H1 (cell line): ENCODE measurements around the gene NEURL1B. TPM values are rescaled to one million over a fixed set of nuclear protein-coding genes. Genes with fewer than 3 reads are reported as not detected.

Source experiments
- CTCF ChIA-PET: fragments of 300-600 bp; sonication (Branson Sonifier 250); formaldehyde crosslinking; loops from one replicate; lab custom pipeline; 2021; ENCODE audit not compliant: partially characterized antibody; lab: Charles Lee
- POLR2A ChIA-PET: fragments of 300-600 bp; sonication (Branson Sonifier 250); formaldehyde crosslinking; loops from one replicate; lab custom pipeline; 2021; ENCODE audit warnings: inconsistent platforms; ENCODE audit not compliant: partially characterized antibody; lab: Charles Lee
- DNase-seq, 2 experiments: peaks; one replicate each; pipeline versions ENCODE4 v3.0.0 to v3.0.0-alpha.2; 2010 to 2022; ENCODE audit warnings: low spot score in 2 of 2, low read depth in 1 of 2, mixed read lengths in 1 of 2
- FAIRE-seq: peaks from 2 replicates; lab custom pipeline; 2011; peaks lifted over from hg19 to GRCh38; lab: Jason Lieb, UNC
- H2AFZ ChIP-seq: 2 replicates; pipeline ENCODE4 v1.8.1; 2012; ENCODE audit warnings: low read length, inconsistent platforms
- H2AK5ac ChIP-seq: 2 replicates; pipeline ENCODE4 v1.6.1; 2013; ENCODE audit warnings: low read depth, low read length
- H2BK120ac ChIP-seq: replicated peaks from 2 replicates; pipeline ENCODE3; 2013; ENCODE audit warnings: low read depth, low read length, inconsistent platforms
- H2BK12ac ChIP-seq: 2 replicates; pipeline ENCODE4 v1.6.1; 2013; ENCODE audit warnings: low read depth, low read length
- H2BK15ac ChIP-seq: 2 replicates; pipeline ENCODE4 v1.6.1; 2013; ENCODE audit warnings: low read length
- H2BK20ac ChIP-seq: 2 replicates; pipeline ENCODE4 v1.6.1; 2013; ENCODE audit warnings: low read length
- H2BK5ac ChIP-seq: 2 replicates; pipeline ENCODE4 v1.6.1; 2013; ENCODE audit warnings: low read depth, low read length
- H3K14ac ChIP-seq: 2 replicates; pipeline ENCODE4 v1.6.1; 2013; ENCODE audit warnings: inconsistent platforms; ENCODE audit not compliant: insufficient read length
- H3K18ac ChIP-seq: 2 replicates; pipeline ENCODE4 v1.6.1; 2013; ENCODE audit warnings: low read length; ENCODE audit errors: extremely low read depth
- H3K23ac ChIP-seq: 2 replicates; pipeline ENCODE4 v1.6.1; 2013; ENCODE audit warnings: inconsistent platforms; ENCODE audit not compliant: insufficient read length
- H3K23me2 ChIP-seq: 2 replicates; pipeline ENCODE4 v1.6.1; 2013; ENCODE audit warnings: low read depth, low read length
- H3K27ac ChIP-seq: 2 replicates; pipeline ENCODE4 v1.6.1; 2011; ENCODE audit warnings: low read depth, low read length, inconsistent platforms
- H3K27me3 ChIP-seq, 4 experiments: replicated peaks in 1 of 4; 1 replicate in 1 of 4; 2 replicates in 3 of 4; pipeline versions ENCODE4 v1.6.1 to v1.8.1; 2011 to 2013; ENCODE audit warnings: low read length in 3 of 4, mild to moderate bottlenecking in 3 of 4, inconsistent platforms in 2 of 4, mixed read lengths in 2 of 4, moderate library complexity in 1 of 4; ENCODE audit not compliant: control insufficient read depth in 3 of 4, insufficient read depth in 3 of 4; ENCODE audit errors: extremely low read depth in 1 of 4
- H3K36me3 ChIP-seq, 4 experiments: 2 replicates each; pipeline versions ENCODE4 v1.6.1 to v1.8.1; 2011 to 2013; ENCODE audit warnings: mild to moderate bottlenecking in 4 of 4, low read length in 3 of 4, moderate library complexity in 2 of 4, control low read depth in 1 of 4, inconsistent platforms in 1 of 4; ENCODE audit not compliant: insufficient read depth in 4 of 4, control insufficient read depth in 2 of 4
- H3K4ac ChIP-seq: replicated peaks from 2 replicates; pipeline ENCODE3; 2013; ENCODE audit warnings: low read length, low read depth, mixed read lengths, inconsistent platforms; ENCODE audit not compliant: insufficient read length
- H3K4me1 ChIP-seq, 4 experiments: replicated peaks in 1 of 4; 1 replicate in 1 of 4; 2 replicates in 3 of 4; pipeline versions ENCODE4 v1.6.1 to v1.8.1; 2011 to 2013; ENCODE audit warnings: low read length in 3 of 4, inconsistent platforms in 2 of 4, mixed read lengths in 1 of 4; ENCODE audit not compliant: insufficient read depth in 4 of 4, control insufficient read depth in 3 of 4
- H3K4me2 ChIP-seq, 2 experiments: 2 replicates each; pipeline versions ENCODE4 v1.6.1 to v1.8.1; 2011 to 2013; ENCODE audit warnings: low read depth in 2 of 2, low read length in 2 of 2, control low read depth in 1 of 2, inconsistent platforms in 1 of 2, mild to moderate bottlenecking in 1 of 2; ENCODE audit not compliant: insufficient read depth in 1 of 2
- H3K4me3 ChIP-seq, 4 experiments: fragments of 200-600, 300-600 bp in 1 of 4; sonication (generic), shearing (Covaris generic), sonication (Bioruptor Twin) in 1 of 4; 2 replicates each; pipeline versions ENCODE4 v1.5.1 to v1.8.1; 2011 to 2016; ENCODE audit warnings: low read length in 4 of 4, low read depth in 3 of 4, control low read depth in 2 of 4, inconsistent platforms in 2 of 4, mild to moderate bottlenecking in 2 of 4, mixed read lengths in 1 of 4, moderate library complexity in 1 of 4; ENCODE audit not compliant: insufficient read depth in 2 of 4; ENCODE audit errors: extremely low read depth in 1 of 4
- H3K56ac ChIP-seq: replicated peaks from 2 replicates; pipeline ENCODE3; 2013; ENCODE audit warnings: low read depth, mild to moderate bottlenecking, mixed read lengths, low read length, inconsistent platforms; ENCODE audit not compliant: insufficient read length
- H3K79me1 ChIP-seq: 2 replicates; pipeline ENCODE4 v1.6.1; 2013; ENCODE audit warnings: low read depth, low read length, control low read depth
- H3K79me2 ChIP-seq, 2 experiments: 2 replicates each; pipeline versions ENCODE4 v1.6.1 to v1.8.1; 2012 to 2013; ENCODE audit warnings: low read length in 2 of 2, mild to moderate bottlenecking in 2 of 2, inconsistent platforms in 1 of 2; ENCODE audit not compliant: insufficient read depth in 2 of 2, control insufficient read depth in 1 of 2
- H3K9ac ChIP-seq, 4 experiments: replicated peaks in 1 of 4; 1 replicate in 1 of 4; 2 replicates in 3 of 4; pipeline versions ENCODE4 v1.6.1 to v1.8.1; 2011 to 2013; ENCODE audit warnings: low read depth in 3 of 4, low read length in 3 of 4, control low read depth in 2 of 4, mild to moderate bottlenecking in 2 of 4, moderate library complexity in 2 of 4, inconsistent platforms in 1 of 4; ENCODE audit errors: extremely low read depth in 1 of 4
- H3K9me3 ChIP-seq, 2 experiments: 2 replicates each; pipeline versions ENCODE4 v1.6.1 to v1.8.1; 2012 to 2013; ENCODE audit warnings: mild to moderate bottlenecking in 2 of 2, moderate library complexity in 2 of 2, control low read depth in 1 of 2, inconsistent platforms in 1 of 2, low read depth in 1 of 2, low read length in 1 of 2, mixed read lengths in 1 of 2; ENCODE audit not compliant: insufficient read depth in 2 of 2
- H4K20me1 ChIP-seq, 2 experiments: replicated peaks in 1 of 2; 2 replicates each; pipeline versions ENCODE3 to v1.8.1; 2011 to 2013; ENCODE audit warnings: inconsistent platforms in 2 of 2, low read length in 2 of 2, mild to moderate bottlenecking in 1 of 2; ENCODE audit not compliant: insufficient read depth in 2 of 2, control insufficient read depth in 1 of 2
- H4K5ac ChIP-seq: 2 replicates; pipeline ENCODE4 v1.6.1; 2013; ENCODE audit warnings: low read length, low read depth, mixed read lengths, inconsistent platforms; ENCODE audit not compliant: insufficient read length
- H4K8ac ChIP-seq: 2 replicates; pipeline ENCODE4 v1.8.0; 2013; ENCODE audit warnings: mild to moderate bottlenecking, moderate library complexity, low read length, inconsistent platforms; ENCODE audit not compliant: insufficient read depth; ENCODE audit errors: extremely low read depth
- H4K91ac ChIP-seq: replicated peaks from 2 replicates; pipeline ENCODE3; 2013; ENCODE audit warnings: low read length, mixed read lengths, inconsistent platforms; ENCODE audit not compliant: insufficient read length
- JUN ChIP-seq: IDR thresholded peaks from 2 replicates; pipeline ENCODE4 v1.6.1; 2011; ENCODE audit warnings: low read depth, mild to moderate bottlenecking, improper control_type of control experiment, low read length
- KDM1A ChIP-seq: fragments of 200-600, 300-600 bp; sonication (generic); IDR thresholded peaks from 2 replicates; pipeline ENCODE4 v1.7.1; 2016; ENCODE audit warnings: mild to moderate bottlenecking, low read length, borderline replicate concordance
- WGBS, 2 experiments: shearing (Covaris generic) in 1 of 2; methylation state at CpG; one replicate each; pipeline versions ENCODE4 v1.1.6 to v1.1.7; 2013 to 2015; ENCODE audit warnings: low lambda C conversion rate in 2 of 2, mixed read lengths in 2 of 2, inconsistent platforms in 1 of 2, low coverage in 1 of 2, missing lambda C conversion rate in 1 of 2; ENCODE audit not compliant: insufficient replicate concordance in 2 of 2, insufficient coverage in 1 of 2, insufficient read length in 1 of 2; ENCODE audit errors: extremely low coverage in 1 of 2, missing lambda C conversion rate in 1 of 2; 5-methylcytosine and 5-hydroxymethylcytosine counted together
- polyA plus RNA-seq, 7 experiments: library from polyadenylated mRNA; depleted of rRNA in 3 of 7; stranded (reverse) in 5 of 7; unstranded in 2 of 7; fragments of >200 nt in 5 of 7; fragments of 200-250 nt in 2 of 7; gene quantifications; 1 replicate in 5 of 7; 2 replicates in 1 of 7; 4 replicates in 1 of 7; pipeline versions ENCODE4 v1.2.1 to v1.2.3, GENCODE V29; 2011 to 2013; ENCODE audit warnings: missing spikeins in 2 of 7, mixed read lengths in 2 of 7
- total RNA-seq: library from RNA; stranded (reverse); fragmentation: NEBNext Ultra II Directional; extraction: Animal tissue kit (Norgen Biotek cat#: 25700); gene quantifications from 2 replicates; pipeline ENCODE4 v1.2.1, GENCODE V29; 2021

NEURL1B gene
- total and polyA plus RNA-seq, 2 of the 8 experiments (the other 6 are each of a cell fraction or from before 2014, with no cell fraction given) = 3.3 to 6.1 TPM

DNA sequence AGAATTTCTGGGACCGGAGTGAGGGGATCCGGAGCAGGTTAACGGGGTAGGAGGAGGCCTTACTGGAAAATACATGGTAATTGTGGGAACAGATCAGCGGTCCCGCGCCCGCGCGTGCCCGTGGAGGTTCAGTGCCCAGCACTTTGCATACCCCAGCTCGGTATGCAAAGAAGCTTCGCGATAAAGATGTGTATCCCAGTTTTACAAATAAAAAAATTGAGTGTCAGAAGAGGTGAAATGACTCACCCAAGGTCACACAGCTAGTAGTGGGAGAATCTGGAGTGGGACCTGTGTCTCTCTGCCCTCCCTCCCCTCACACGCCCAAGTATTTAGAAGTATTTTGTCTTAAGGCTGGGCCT lies 967 bp downstream of the NEURL1B start:
- Histone ChIP-seq H3K79me1 (no peaks in the 10 kb centered on the region), H2BK5ac (no peak overlapping the region), H3K14ac (no peak overlapping the region), H3K9ac (no peak overlapping the region), H3K23ac (no peak overlapping the region), H4K5ac (no peak overlapping the region), H3K27ac (no peak overlapping the region), H2BK12ac (no peak overlapping the region), H3K36me3 (no peaks in the 10 kb centered on the region), H4K8ac (no peak overlapping the region; the same call in 1 of the 2 replicates), H3K79me2 (no peaks in the 10 kb centered on the region), H3K9me3 (no peaks in the 10 kb centered on the region), H3K4me2 (peak overlapping the region; percentile 69 to 90), H3K4ac (no peak overlapping the region), H2BK120ac (no peak overlapping the region), H3K4me1 (peaks cover under 1 to 25% (median 8%) of the 10 kb centered on the region in 4 experiments; a peak in 3 of 7 replicates), H3K23me2 (peaks cover 7% of the 10 kb centered on the region; the same call in 1 of the 2 replicates), H4K91ac (no peak overlapping the region)
- no peak for FAIRE-seq
- 30% methylated on average over 13 of the region's 14 CpGs; no CpG with 5 or more reads in 1 of the 2 experiments for whole genome bisulfite sequencing, 2 experiments
- ChIA-PET CTCF (interaction anchor here (0.8 to 12.3 kb wide), 16 partner anchors 12 to 503 kb away, joined by 3 to 164 read pairs (median 4); partner anchors contain the start of gene BNIP1), POLR2A (interaction anchor here (0.6 to 1.5 kb wide), 3 partner anchors 22 to 186 kb away, joined by 3 read pairs; no protein-coding TSS in a partner anchor)
- DNase-seq = no peak
- TF ChIP-seq JUN = no peak
- peak; percentile 79 for TF ChIP-seq KDM1A
- TF ChIP-seq, all 59 proteins: peak for 1
- Histone ChIP-seq H2BK20ac (no peak overlapping the region), H3K27me3 (peaks cover 0 to 24% (median 15%) of the 10 kb centered on the region in 4 experiments; a peak in 6 of 7 replicates), H2AFZ (no peak overlapping the region), H4K20me1 (peaks cover 0 to 4% of the 10 kb centered on the region in 2 experiments), H2BK15ac (no peak overlapping the region), H3K4me3 (peak overlapping the region; percentile 60 to 87 (median 68)), H3K18ac (0 out of 2 replicates have a peak overlapping the region, but pooled peaks have one; percentile 25), H3K56ac (no peak overlapping the region), H2AK5ac (peak overlapping the region; percentile 67; the same call in 1 of the 2 replicates)
